SU-DHL-6 (cell line): Measurements from ENCODE around the gene HEATR5A.

Experiments
- H2AFZ ChIP-seq: fragments of 200-600 bp; sonication (generic); 2 replicates; pipeline ENCODE4 v1.6.1; 2014; ENCODE audit warnings: low read depth, mild to moderate bottlenecking, moderate library complexity, mixed read lengths, antibody characterized with exemption, low read length; ENCODE audit not compliant: severe bottlenecking
- H3F3A ChIP-seq: fragments of 200-600 bp; shearing (Covaris generic); 2 replicates; pipeline ENCODE4 v1.6.0; 2016; ENCODE audit warnings: antibody characterized with exemption, mild to moderate bottlenecking; ENCODE audit not compliant: insufficient read depth
- H3K27ac ChIP-seq: fragments of 200-600 bp; sonication (generic); 2 replicates; pipeline ENCODE4 v1.5.1; 2016; ENCODE audit warnings: low read depth, mild to moderate bottlenecking, low read length, moderate library complexity, mixed read lengths
- H3K27me3 ChIP-seq: fragments of 200-600 bp; sonication (generic), shearing (Covaris generic); 2 replicates; pipeline ENCODE4 v1.6.0; 2014; ENCODE audit warnings: mild to moderate bottlenecking, low read length
- H3K36me3 ChIP-seq: fragments of 200-600 bp; sonication (generic); 2 replicates; pipeline ENCODE4 v1.6.1; 2014; ENCODE audit warnings: mild to moderate bottlenecking, low read length, mixed read lengths
- H3K4me2 ChIP-seq: fragments of 300-600, 200-600 bp; shearing (Covaris generic), sonication (generic); 2 replicates; pipeline ENCODE4 v1.6.0; 2014; ENCODE audit warnings: low read length, low read depth, mild to moderate bottlenecking; ENCODE audit not compliant: poor library complexity, severe bottlenecking
- H3K4me3 ChIP-seq: fragments of 200-600 bp; sonication (generic); 2 replicates; pipeline ENCODE4 v1.5.1; 2014; ENCODE audit warnings: antibody characterized with exemption, low read length, mild to moderate bottlenecking, mixed read lengths; ENCODE audit not compliant: insufficient read depth, poor library complexity, severe bottlenecking
- H3K79me2 ChIP-seq: fragments of 200-600 bp; sonication (generic); 2 replicates; pipeline ENCODE4 v1.6.1; 2014; ENCODE audit warnings: mild to moderate bottlenecking, low read length, moderate library complexity; ENCODE audit not compliant: insufficient read depth
- H3K9ac ChIP-seq: fragments of 200-600 bp; sonication (generic); 2 replicates; pipeline ENCODE4 v1.7.0; 2014; ENCODE audit warnings: mild to moderate bottlenecking, low read length
- H3K9me2 ChIP-seq: fragments of 200-600 bp; sonication (generic); replicated peaks from 2 replicates; pipeline ENCODE4 v1.6.1; 2014; ENCODE audit warnings: low read length; ENCODE audit not compliant: insufficient read depth
- H3K9me3 ChIP-seq: fragments of 200-600 bp; sonication (generic); 2 replicates; pipeline ENCODE4 v1.6.1; 2014; ENCODE audit warnings: low read length, mixed read lengths; ENCODE audit not compliant: insufficient read depth
- H4K20me1 ChIP-seq: fragments of 200-600 bp; sonication (generic); 2 replicates; pipeline ENCODE4 v1.6.1; 2014; ENCODE audit warnings: low read depth, mild to moderate bottlenecking, antibody characterized with exemption, low read length, moderate library complexity, mixed read lengths
- EZH2phosphoT487 ChIP-seq: fragments of 200-600 bp; sonication (generic), shearing (Covaris generic); conservative IDR thresholded peaks from 2 replicates; pipeline ENCODE4 v1.6.1; 2018; ENCODE audit warnings: mild to moderate bottlenecking, antibody characterized with exemption, low read length, moderate library complexity, mixed read lengths
- TF ChIP-seq, protein P1 (sequence below): fragments of 200-600 bp; sonication (generic); IDR thresholded peaks from one replicate; pipeline ENCODE4 v1.5.1; 2017; ENCODE audit warnings: antibody characterized with exemption, mild to moderate bottlenecking, low read length, moderate library complexity; ENCODE audit not compliant: insufficient read depth, poor library complexity, severe bottlenecking

HEATR5A gene

DNA sequence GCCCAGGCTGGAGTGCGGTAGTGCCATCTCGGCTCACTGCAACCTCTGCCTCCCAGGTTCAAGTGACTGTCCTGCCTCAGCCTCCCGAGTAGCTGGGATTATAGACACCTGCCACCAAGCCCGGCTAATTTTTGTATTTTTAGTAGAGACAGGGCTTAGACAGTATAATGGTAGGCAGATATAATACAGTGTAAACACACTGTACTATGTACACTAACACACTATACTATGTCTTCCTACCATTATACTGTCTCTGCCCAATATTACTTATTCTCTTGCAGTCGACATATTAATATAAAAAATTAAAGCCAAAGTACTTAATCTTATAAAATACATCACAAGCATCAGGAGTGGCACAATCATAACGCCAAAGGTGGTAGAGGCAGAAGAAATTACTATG, 21.9 kb upstream of the HEATR5A start:
- no peak overlapping the region for H2AFZ ChIP-seq
- no peaks in the 10 kb centered on the region for H3K79me2 ChIP-seq
- H3K27ac ChIP-seq: no peak overlapping the region
- H3K27me3 ChIP-seq: no peaks in the 10 kb centered on the region
- TF ChIP-seq, protein P1, sequence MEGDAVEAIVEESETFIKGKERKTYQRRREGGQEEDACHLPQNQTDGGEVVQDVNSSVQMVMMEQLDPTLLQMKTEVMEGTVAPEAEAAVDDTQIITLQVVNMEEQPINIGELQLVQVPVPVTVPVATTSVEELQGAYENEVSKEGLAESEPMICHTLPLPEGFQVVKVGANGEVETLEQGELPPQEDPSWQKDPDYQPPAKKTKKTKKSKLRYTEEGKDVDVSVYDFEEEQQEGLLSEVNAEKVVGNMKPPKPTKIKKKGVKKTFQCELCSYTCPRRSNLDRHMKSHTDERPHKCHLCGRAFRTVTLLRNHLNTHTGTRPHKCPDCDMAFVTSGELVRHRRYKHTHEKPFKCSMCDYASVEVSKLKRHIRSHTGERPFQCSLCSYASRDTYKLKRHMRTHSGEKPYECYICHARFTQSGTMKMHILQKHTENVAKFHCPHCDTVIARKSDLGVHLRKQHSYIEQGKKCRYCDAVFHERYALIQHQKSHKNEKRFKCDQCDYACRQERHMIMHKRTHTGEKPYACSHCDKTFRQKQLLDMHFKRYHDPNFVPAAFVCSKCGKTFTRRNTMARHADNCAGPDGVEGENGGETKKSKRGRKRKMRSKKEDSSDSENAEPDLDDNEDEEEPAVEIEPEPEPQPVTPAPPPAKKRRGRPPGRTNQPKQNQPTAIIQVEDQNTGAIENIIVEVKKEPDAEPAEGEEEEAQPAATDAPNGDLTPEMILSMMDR: no peak
- TF ChIP-seq EZH2phosphoT487: no peak
- no peaks in the 10 kb centered on the region for H3K9me3 ChIP-seq
- H3K9me2 ChIP-seq: no peaks in the 10 kb centered on the region
- no peak overlapping the region for H3K4me3 ChIP-seq
- no peaks in the 10 kb centered on the region; the same call in 1 of the 2 replicates for H3F3A ChIP-seq
- no peaks in the 10 kb centered on the region for H4K20me1 ChIP-seq
- no peak overlapping the region for H3K9ac ChIP-seq
- H3K4me2 ChIP-seq: no peak overlapping the region
- H3K36me3 ChIP-seq: peaks cover 8% of the 10 kb centered on the region

DNA sequence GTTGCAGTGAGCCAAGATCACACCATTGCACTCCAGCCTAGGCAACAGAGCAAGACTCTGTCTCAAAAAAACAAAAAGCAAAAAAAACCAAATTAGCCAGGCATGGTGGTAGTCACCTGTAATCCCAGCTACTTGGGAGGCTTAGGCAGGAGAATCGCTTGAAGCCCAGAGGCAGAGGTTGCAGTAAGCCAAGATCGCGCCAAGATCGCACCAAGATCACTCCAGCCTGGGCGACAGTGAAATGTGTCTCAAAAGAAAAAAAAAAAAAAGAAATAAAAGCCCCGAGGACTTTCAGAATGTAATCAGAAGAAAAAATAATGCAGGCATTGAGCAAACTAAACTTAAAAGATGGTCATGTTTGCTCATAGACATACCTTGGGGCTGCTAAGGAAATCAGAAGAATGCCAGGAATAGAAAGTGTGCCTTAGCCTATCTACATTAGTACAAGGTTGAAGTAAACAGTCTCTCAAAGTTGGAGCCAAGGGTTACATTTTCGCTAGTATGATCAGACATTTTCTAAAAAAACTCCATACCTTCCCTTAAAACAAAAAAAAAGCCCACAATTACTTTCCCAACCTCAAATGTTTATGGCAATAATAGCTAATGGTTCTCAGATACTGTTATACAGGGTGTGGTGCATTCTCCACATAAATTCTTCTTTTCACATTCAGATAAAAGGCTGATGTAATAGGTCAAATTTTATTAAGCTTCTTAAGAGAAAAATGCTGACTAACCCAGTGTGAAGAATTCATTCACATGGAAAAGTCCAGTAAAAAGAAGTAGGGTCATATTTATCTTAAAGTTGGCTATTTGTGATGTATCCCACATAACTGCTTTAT, 21.1 kb upstream of the HEATR5A start:
- no peaks in the 10 kb centered on the region for H3K9me3 ChIP-seq
- no peaks in the 10 kb centered on the region for H3K27me3 ChIP-seq
- no peaks in the 10 kb centered on the region; the same call in 1 of the 2 replicates for H3F3A ChIP-seq
- no peak overlapping the region for H3K4me2 ChIP-seq
- H3K27ac ChIP-seq: no peak overlapping the region
- no peak for TF ChIP-seq EZH2phosphoT487
- TF ChIP-seq, protein P1: no peak
- no peak overlapping the region for H2AFZ ChIP-seq
- no peaks in the 10 kb centered on the region for H3K9me2 ChIP-seq
- no peaks in the 10 kb centered on the region for H3K79me2 ChIP-seq
- no peak overlapping the region for H3K9ac ChIP-seq
- no peaks in the 10 kb centered on the region for H4K20me1 ChIP-seq
- H3K4me3 ChIP-seq: no peak overlapping the region
- H3K36me3 ChIP-seq: peaks cover 8% of the 10 kb centered on the region

DNA sequence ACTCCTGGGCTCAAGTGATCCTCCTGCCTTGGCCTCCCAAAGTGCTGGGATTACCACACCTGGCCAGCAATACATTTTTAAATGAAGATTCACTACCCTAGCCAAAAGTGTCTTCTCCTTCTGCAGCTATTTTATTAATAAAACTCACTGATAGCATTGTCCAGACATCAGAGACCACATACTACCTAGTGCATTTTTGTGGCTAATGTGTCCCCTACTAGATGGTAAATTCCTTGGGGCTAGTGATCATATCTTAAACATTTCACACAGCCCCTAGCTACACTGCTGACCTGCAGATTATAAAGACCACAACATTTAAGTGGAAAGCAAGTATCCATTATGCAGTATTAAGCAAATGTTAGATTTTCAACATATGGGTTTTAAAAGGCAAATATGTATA, 19.9 kb upstream of the HEATR5A start:
- TF ChIP-seq EZH2phosphoT487: no peak
- TF ChIP-seq, protein P1: no peak
- Histone ChIP-seq H3K9ac (no peak overlapping the region), H3K27ac (no peak overlapping the region), H4K20me1 (no peaks in the 10 kb centered on the region), H3K9me3 (no peaks in the 10 kb centered on the region), H3K36me3 (peaks cover 8% of the 10 kb centered on the region), H3K4me2 (no peak overlapping the region), H3K27me3 (no peaks in the 10 kb centered on the region), H3K4me3 (no peak overlapping the region), H3K79me2 (no peaks in the 10 kb centered on the region), H3K9me2 (no peaks in the 10 kb centered on the region), H3F3A (no peaks in the 10 kb centered on the region; the same call in 1 of the 2 replicates), H2AFZ (no peak overlapping the region)
